GM19372 (cell line): ENCODE measurements around the gene TNRC18.

Experiments used
- ATAC-seq: cut with Tn5 transposase; IDR thresholded peaks from one replicate; pipeline ENCODE4 v1.9.1; 2021; ENCODE audit warnings: mild to moderate bottlenecking, low read depth, moderate library complexity; ENCODE audit not compliant: unreplicated experiment

The TNRC18 gene

DNA sequence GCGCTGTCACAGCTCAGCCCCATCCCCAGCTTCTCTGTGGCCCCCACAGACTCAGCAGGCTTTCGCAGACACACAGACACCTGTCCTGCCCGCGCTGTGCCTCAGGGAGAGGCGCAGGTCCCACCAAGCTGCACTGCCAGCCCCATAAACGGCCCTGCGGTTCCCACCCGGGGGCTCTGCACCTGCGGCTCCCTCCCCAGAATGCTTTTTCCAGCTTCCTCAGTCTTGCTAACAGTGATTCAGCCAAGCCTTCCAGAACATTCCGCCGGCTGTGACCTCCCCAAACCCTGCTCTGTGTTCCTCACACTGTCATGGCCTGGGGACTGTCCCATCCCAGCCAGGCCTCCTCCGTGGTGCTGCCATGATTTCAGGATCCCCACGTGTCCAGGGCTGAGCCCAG, 27.8 kb upstream of the TNRC18 start:
- ATAC-seq, result no peak

GRCh38 chr7:5450549-5451327, 27.1 kb upstream of the TNRC18 start:
- ATAC-seq, result no peak

- ATAC-seq, result no peak
These were observed 24.9 kb upstream of the TNRC18 start for GRCh38 chr7:5448378-5449037.

- ATAC-seq, result no peak
These were observed 22.5 kb upstream of the TNRC18 start for GRCh38 chr7:5445981-5446594.

DNA sequence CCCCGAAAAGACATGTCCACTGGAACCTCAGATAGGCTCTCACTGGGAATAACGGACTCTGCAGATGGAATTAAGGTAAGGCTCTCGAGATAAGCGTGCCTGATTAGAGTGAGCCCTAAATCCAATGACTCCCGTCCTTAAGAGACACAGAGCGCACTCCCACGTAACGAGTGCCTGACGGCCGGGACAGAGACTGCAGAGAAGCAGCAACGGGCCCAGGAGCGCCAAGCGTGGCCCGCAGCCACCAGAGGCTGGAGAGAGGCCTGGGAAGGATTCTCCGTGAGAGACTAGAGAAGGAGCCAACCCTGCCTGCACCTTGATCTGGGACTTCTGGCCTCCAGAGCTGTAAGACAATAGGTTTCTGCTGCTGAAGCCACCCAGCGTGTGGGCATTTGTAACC, 20.0 kb upstream of the TNRC18 start:
- ATAC-seq, result no peak

DNA sequence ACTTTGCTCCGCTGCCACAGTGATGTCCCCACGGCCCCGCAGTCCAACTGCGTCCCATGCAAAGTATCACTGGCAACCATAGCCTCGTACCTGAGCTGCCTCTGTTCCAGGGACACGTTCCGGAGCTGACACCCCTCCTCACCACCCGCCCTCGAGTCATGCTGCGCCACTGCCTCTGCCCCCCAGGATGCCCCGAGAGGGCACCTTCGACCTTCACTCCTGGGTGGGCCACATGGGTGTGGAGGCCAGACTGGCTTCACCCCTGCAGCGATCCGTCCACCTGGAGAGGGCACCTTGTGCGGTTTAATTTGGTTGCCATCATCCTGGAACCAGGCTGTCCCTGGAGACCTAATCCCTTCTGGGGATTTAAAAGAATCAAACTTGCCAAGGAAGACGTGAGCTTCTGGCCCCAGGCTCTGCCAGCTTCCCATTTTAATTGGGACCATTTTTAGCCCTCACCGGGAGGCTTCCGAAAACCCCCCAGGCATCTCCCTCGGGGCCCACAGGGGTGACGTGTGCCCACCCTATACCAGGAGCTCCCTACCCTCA, 19.2 kb upstream of the TNRC18 start:
- ATAC-seq, result no peak

GRCh38 chr7:5441840-5442503, 18.3 kb upstream of the TNRC18 start:
- ATAC-seq, result no peak

- ATAC-seq, result no peak
These were observed 16.2 kb upstream of the TNRC18 start for GRCh38 chr7:5439572-5440496.

GRCh38 chr7:5439209-5439571, 15.6 kb upstream of the TNRC18 start:
- no peak for ATAC-seq

DNA sequence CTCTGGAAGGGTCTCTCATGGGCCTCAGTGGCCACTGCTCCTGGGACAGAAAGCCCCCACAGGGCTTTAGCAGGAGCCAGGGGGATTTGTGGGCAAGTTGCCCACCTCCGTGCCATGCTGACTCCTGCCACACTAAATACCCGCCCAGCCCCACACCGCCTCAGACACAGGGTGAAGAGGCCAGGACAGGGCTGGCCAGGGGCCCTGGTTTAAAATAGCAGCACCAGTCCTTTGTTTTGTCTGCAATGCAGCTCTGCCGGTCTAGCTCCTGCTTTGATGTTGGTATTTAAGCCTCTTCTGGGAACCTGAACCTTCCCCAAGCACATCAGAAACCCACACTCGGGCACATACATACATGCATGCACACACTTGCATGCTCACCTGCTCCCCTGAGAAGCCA, 14.4 kb upstream of the TNRC18 start:
- ATAC-seq, result no peak

GRCh38 chr7:5437348-5437892, 13.8 kb upstream of the TNRC18 start:
- no peak for ATAC-seq

GRCh38 chr7:5436003-5436678, 12.5 kb upstream of the TNRC18 start:
- no peak for ATAC-seq

DNA sequence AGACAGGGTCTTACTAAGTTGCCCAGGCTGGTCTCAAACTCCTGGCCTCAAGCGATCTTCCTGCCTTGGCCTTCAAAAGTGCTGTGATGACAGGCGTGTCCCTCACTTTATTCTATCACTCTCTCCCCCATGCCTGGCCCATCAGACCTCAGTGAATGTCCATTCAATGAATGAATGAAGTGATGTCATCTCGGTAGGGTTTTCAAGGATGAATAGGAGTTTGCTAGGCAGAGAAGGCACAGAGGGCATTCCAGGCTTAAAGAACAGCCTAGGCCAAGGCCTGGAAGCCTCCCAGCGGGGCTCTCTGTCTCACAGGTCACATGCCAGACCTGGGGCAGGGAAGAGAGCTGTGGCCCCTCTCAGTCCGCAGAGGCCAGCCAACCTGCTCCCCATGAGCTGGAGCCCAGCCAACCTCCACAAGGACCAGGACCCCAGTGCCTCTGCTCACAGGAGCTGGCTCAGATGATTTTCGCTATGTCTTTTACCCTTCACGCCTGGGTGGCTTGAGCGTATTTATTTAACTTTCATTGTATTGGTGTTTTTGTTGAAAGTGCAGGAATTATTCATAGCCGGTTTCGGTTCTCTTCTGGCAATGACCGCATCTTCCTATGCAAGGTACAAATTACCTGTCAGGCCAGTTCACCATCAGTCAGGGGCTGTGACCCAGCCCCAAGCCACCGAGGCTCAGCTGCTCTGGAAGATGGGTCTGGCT, 11.8 kb upstream of the TNRC18 start:
- ATAC-seq, result no peak

GRCh38 chr7:5433181-5433580, 9.5 kb upstream of the TNRC18 start:
- ATAC-seq, result no peak

- ATAC-seq, result no peak
These were observed 9.1 kb upstream of the TNRC18 start for GRCh38 chr7:5432691-5433090.

- ATAC-seq, result no peak
These were observed 8.0 kb upstream of the TNRC18 start for GRCh38 chr7:5431560-5432015.

- ATAC-seq, result no peak
These were observed 6.9 kb upstream of the TNRC18 start for GRCh38 chr7:5430612-5430947.

GRCh38 chr7:5429857-5430611, 6.4 kb upstream of the TNRC18 start:
- no peak for ATAC-seq
